G401 (cell line): ENCODE results near the gene GPC2. TPM values are rescaled to one million over a fixed set of nuclear protein-coding genes. Genes with fewer than 3 reads are reported as not detected.
"Not testable (repeated sequence)": the region's sequence is repeated elsewhere in the genome, so short reads cannot be mapped to it uniquely, and the experiment has no call there.

ENCODE experiments used
- DNase-seq: peaks from one replicate; pipeline ENCODE4 v3.0.0-alpha.2; 2015; ENCODE audit warnings: low spot score
- in situ Hi-C: cut with HindIII; loops from 2 replicates; pipeline ENCODE4 v1.10.0; 2016; ENCODE audit warnings: low sequenced_read_pairs, mixed read lengths
- total RNA-seq: library from RNA; depleted of rRNA; stranded (reverse); fragments of >200 nt; shearing (Covaris generic); gene quantifications from 2 replicates; pipeline ENCODE4 v1.2.3, GENCODE V29; 2014; rRNA removed

GPC2 gene, protein sequence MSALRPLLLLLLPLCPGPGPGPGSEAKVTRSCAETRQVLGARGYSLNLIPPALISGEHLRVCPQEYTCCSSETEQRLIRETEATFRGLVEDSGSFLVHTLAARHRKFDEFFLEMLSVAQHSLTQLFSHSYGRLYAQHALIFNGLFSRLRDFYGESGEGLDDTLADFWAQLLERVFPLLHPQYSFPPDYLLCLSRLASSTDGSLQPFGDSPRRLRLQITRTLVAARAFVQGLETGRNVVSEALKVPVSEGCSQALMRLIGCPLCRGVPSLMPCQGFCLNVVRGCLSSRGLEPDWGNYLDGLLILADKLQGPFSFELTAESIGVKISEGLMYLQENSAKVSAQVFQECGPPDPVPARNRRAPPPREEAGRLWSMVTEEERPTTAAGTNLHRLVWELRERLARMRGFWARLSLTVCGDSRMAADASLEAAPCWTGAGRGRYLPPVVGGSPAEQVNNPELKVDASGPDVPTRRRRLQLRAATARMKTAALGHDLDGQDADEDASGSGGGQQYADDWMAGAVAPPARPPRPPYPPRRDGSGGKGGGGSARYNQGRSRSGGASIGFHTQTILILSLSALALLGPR
- total RNA-seq: 8.8 and 9.0 TPM in 2 replicates

DNA sequence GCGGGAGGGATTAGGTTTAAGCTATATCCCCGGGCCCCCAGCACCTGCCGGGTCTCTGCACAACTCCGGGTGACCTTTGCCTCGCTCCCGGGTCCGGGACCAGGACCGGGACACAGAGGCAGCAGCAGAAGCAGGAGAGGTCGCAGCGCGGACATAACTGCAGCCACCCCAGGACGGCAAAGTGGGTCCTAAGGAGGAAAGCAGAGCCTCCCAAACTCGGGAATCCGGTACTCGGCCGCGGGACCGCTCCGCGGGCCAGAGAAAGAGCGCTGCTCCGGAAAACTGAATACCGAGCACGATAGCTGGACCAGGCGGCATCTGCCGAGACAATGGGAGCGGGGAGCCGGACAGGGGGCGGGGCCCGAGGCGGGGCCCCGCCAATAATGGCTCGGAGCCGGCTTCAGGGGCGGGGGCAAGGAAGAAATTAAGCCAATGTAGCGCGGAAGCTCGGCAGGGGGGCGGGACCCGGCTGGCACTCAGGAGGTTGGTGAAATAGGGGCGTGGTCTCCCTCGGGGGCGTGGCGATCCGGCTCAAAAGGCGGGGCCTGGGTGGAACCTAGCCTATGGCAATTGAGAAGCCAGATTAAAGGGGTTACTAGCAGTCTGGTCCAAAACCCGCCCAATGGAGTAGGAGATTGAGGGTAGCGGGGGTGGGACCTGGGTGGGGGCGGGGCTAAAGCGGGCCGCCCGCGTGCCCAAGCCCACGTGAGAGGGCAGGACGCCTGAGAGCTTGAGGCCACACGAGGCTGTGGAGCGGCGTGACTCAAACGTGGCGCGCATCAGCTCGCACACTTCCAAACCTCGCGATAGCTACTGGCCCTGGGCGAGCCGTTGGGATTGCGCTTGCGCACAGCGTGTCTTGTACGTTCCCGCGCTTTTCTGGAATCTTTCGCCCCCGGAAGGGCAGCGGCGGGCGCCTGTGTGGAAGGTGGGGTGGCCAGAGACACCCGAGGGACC, at the start of gene GPC2, which contains the start of gene STAG3:
GPC2 (minus strand) TSS at position 337 of the 957 bp plus-strand sequence; CDS start at position 155, 182 bp downstream.
STAG3 (plus strand) TSS at position 874 of the 957 bp plus-strand sequence. CDS start 2,639 bp downstream, outside the sequence.
- in situ Hi-C loops: no loop called here
- peak; percentile 81 for DNase-seq

DNA sequence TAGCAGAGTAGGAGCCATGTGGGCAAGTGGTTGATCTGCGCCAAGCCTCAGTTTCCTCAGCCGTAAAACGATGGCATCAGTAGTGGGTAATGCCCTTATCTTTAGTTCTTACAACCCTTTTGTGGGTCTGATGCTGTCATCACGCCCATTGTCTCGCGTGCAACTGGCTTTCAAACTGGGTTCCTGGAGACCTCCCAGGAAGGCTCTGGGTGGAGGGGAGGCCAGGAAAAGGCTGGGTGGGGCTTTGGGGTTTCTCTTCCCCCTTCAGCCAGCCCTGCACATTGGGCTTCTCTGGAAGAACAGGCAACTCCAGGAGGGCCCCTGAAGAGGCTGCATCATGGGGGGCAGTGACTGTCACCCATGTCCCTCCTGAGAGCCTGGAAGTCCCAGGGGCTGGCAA, 47.7 kb upstream of the GPC2 start:
- DNase-seq: not testable (repeated sequence)

DNA sequence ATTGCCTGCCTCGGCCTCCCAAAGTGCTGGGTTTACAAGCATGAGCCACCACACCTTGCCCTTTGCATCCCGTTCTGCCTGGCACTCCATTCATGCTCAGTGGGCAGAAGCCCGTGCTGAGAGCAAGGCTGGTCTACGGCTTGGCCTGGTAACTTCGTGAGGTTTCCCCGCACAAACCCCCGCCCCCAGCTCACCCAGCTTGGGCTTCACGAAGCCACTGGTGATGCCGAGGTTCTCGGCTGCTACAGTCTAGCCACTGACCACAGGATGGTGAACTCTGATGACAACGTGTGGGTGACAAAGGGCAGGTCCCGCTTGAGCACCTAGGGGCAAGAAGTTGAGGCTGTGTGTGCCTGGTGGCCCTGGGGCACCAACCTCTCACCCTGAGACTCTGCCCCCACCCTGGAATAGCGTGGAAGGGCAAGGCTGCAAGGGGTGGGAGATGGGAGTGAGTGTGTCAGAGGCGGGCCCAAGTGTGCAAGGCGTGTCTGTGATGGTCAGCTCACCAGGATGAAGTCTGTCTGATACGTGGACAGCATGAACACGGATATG, 46.3 kb upstream of the GPC2 start:
- DNase-seq, in situ Hi-C loops: not testable (repeated sequence)

More for the DNA sequence above, 47.7 kb upstream of the GPC2 start:
- in situ Hi-C loops: not testable (repeated sequence)

DNA sequence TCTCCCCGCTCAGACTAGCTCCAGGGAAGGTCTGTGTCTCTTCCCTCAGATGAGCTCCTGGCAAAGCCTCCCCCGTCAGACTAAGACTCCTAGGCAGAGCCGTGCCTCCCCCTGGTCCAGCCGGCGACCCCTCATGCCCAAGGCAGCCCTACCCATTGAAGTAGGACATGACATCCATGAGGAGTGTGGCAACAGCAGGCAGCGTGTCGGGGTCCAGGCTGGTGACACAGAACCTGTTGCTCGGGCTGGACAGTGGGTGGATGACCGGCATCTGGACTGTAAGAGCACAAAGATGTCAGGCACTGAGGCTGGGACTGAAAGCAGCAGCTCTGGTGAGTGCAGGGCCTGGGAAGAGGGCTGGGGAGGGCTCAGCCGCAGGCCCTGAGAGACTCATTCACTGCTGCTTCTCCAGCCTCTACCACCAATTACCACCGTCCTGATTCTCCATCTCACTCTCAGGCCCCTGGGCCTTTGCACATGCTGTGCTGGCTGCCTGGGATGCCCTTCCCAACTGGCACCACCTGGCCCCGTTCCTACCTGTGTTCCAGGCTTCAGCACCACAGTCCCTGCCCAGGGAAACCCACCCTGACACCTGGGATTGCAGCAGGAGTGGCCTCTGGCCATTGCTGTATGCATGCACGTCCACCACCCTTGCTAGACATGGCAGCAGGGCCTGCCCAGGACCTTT, 45.4 kb upstream of the GPC2 start:
- in situ Hi-C loops: no loop called here
- no peak for DNase-seq

DNA sequence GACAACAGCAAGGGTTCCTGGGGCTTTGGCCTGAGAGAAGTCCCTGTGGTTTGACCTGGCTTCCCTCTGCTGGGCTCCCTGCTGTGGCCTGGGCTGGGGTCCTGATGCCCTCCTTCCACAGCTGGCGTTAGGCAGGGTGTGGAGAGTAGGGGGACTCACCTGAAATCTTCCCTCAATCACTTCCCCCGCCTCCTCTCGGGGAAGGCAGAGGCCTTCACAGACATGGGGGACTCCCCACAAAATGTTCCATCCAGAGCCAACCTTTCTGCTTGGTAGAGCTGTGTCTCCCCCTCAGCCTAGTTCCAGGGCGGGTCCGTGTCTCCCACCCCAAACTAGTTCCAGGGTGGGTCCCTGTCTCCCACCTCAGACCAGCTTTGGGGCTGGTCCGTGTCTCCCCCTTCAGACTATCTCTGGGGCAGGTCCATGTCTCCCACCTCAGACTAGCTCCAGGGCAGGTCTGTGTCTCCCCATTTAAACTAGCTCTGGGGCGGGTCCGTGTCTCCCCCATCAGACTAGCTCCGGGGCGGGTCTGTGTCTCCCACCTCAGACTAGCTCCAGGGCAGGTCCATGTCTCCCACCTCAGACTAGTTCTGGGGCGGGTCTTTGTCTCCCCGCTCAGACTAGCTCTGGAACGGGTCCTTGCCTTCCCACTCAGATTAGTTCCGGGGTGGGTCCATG, 44.7 kb upstream of the GPC2 start:
- in situ Hi-C loops: no loop called here

DNA sequence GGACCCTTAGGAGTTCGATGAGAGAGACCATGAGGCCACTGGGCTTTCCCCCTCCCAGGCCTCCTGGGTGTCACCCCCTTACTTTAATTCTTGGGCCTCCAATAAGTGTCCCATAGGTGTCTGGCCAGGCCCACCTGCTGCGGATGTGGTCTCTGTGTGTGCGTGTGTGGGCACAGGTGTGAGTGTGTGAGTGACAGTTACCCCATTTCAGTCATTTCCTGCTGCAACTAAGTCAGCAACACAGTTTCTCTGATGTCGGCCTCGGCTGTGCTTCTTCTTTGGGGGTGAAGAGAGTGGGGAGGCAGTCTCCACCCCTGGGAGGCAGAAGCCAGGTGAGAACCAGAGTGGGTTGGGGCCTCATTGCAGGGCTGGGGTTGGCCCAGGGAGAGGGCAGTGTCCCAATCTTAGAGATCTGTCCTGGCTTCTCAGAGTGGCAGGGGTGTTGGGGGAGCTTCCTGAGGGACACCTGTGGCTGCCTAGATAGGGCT, 44.1 kb upstream of the GPC2 start:
- no peak for DNase-seq
- in situ Hi-C loops: no loop called here

More for the DNA sequence above, 44.7 kb upstream of the GPC2 start:
- no peak for DNase-seq

DNA sequence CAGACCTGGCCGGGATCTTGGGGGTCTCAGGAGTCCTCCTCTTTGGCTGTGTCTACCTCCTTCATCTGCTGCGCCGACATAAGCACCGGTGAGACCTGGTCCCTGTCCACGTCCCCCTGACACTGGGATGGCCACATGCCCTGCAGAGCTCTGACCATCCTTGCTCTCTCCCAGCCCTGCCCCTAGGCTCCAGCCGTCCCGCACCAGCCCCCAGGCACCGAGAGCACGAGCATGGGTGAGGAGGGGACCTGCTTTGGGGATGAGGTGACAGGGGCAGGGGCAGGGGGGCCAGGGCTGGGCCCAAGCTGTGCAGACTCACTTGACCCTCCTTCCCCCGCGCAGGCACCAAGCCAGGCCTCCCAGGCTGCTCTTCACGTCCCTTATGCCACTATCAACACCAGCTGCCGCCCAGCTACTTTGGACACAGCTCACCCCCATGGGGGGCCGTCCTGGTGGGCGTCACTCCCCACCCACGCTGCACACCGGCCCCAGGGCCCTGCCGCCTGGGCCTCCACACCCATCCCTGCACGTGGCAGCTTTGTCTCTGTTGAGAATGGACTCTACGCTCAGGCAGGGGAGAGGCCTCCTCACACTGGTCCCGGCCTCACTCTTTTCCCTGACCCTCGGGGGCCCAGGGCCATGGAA, 43.5 kb upstream of the GPC2 start:
- DNase-seq: no peak
- in situ Hi-C loops: no loop called here

DNA sequence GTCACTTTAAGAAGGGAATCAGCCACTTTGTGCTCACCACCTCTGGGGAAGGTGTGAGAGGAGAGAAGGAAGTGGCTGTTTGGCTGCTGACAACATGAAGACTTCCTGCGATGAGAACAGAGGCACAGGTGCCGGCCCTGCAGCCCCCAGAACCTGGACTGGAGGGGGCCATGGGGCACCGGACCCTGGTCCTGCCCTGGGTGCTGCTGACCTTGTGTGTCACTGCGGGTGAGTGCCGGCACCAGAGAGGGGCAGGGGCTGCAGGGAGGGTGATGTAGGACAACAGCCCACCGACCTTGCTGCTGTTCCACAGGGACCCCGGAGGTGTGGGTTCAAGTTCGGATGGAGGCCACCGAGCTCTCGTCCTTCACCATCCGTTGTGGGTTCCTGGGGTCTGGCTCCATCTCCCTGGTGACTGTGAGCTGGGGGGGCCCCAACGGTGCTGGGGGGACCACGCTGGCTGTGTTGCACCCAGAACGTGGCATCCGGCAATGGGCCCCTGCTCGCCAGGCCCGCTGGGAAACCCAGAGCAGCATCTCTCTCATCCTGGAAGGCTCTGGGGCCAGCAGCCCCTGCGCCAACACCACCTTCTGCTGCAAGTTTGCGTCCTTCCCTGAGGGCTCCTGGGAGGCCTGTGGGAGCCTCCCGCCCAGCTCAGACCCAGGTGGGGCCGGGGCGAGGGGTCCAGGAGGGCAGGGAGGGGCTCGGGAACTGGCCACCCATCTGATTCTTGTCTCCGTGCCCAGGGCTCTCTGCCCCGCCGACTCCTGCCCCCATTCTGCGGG, 42.8 kb upstream of the GPC2 start, which contains the start of gene PVRIG:
PVRIG (plus strand) TSS at position 149 of the 785 bp plus-strand sequence; CDS start at position 171, 22 bp downstream.
- DNase-seq, in situ Hi-C loops: not testable (repeated sequence)

DNA sequence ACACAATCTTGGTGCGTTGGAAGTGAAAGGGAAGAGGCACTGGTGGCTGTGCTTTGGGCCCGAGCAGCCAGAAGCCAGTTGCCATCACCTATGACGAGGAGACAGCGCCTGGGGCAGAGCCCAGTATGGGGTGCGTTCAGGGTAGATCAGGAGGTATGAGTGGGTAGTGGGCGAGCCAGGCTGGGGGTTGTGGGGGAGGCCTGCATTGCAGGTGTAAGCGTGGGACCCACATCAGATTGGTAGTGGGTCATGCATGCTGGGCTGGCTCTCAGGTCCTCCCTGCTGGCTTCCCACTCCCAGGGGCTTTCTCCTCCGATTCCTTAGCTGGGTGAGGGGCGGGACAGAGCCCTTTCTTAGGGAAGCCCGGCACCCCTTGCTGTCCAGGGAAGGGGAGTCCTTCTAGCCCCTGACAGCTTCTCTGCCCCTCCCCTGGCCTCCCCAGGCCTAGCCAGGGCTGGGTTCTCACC, 42.1 kb upstream of the GPC2 start:
- DNase-seq: no peak
- in situ Hi-C loops: no loop called here

DNA sequence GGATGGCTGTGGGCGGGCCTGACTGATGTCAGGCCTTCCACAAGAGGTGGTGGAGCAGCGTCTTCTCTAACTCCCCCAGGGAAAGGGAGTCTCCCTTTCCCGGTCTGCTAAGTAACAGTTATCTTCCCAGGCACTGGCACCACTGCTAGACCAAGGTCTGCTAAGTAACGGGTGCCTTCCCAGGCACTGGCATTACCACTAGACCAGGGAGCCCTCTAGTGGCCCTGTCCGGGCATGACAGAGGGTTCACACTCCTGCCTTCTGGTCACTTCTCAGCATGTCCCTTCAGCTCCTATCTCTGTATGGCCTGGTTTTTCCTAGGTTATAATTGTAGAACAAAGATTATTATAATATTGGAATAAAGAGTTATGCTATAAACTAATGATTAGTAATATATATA, 40.8 kb upstream of the GPC2 start:
- DNase-seq: peak; percentile 74
- in situ Hi-C loops: not testable (repeated sequence)

DNA sequence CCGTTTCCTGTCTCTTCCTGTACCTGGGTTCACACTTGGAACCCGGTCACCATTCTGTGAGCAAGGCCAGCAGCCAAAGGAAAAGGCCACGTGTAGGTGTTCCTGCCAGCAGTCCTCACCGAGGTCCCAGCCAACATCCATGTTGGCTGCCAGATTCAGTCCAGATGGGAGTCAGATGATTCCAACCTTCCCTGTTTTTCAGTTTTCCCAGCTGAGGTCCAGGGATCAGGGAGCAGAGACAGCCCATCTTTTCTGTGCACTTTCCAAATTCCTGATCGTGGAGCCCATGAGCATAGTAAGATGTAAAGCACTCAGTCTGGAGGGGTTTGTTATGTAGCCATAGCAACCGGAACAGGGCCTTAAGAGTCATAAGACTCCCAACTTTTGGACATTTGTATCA, 38.7 kb upstream of the GPC2 start:
- DNase-seq: peak; percentile 95
- in situ Hi-C loops: no loop called here

DNA sequence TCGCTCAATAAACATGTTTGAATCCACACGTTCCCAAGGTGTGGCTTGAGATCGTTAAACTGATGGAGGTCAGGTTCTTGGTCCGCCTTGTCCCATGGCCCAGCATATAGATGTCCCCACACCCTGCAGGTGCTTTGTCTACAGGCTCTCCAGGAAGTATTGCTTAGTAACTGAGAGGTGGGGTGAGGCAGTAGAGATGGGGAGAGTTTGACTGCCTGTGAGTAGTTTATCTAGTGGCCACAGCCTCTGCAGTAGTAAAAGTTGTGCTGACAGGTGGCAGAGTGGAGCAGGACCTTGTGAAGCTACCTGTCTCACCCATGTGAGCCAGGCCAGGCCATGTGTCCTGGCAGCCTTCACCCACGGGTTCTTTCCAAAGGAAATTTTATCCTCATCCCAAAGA, 37.2 kb upstream of the GPC2 start:
- in situ Hi-C loops, DNase-seq: not testable (repeated sequence)

DNA sequence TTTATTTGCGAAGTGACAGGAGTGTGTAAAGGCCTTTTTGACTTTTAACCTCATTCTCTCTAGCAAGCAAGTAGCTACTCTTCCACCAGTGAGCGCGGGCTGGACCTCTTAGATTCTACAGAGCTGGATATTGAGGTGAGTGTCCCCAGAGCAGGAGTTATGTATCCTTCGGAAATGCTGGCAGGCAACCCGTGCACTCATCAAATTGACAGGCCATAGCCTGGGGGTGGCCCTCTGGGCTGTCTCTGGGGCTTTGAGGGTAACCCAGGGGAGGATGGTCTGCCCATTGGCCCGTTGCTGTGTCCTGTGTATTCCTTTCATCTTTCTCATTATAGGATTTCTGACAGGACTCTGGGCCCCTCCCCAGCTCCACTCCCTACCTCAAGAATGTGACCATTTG, 36.5 kb upstream of the GPC2 start:
- no peak for DNase-seq
- in situ Hi-C loops: no loop called here

DNA sequence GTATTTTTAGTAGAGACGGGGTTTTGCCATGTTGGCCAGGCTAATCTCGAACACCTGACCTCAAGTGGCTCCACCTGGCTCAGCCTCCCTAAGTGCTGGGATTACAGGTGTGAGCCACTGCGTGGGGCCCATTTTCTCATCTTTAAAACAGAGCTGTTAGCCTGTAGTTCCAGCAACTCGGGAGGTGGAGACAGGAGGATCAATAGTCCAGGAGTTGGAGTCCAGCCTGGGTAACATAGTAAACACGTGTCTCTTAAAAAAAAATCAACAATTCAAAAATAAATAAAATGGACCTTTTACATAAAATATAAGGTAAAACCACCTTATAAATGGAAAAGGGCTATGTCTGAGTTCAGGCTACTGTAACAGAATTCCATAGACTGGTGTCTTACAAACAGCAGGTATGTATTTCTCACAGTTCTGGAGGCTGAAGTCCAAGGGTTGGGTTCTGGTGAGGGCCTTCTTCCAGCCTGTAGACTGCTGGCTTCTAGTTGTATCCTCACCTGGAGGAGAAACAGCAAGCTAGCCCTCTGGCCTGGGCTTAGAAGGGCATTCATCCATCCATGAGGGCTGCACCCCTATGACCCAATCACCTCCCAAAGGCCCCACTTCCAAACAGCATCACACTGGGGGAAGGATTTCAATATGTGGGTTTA, 35.6 kb upstream of the GPC2 start:
- no peak for DNase-seq
- in situ Hi-C loops: no loop called here

DNA sequence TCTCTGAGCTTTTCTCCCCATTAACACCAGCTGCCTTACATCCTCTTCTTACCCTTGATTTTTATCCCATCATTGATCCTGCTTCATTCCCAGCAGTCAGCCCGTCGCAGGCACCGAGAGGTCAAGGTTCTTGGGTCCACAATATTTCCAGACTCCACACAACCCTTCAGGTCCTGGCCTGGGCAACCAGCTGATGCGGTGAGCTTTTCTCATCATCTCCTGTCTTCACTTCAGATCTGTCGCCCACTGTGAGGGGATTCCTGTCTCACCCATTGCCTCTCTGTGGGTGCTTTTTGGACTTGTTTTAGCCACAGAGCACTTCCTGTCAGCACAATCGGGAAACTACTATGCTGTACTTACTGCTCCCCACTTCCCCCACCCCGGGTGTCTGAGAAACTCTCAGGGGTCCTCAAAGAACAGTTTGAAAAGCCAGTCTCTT, 34.2 kb upstream of the GPC2 start:
- no peak for DNase-seq
- in situ Hi-C loops: no loop called here

DNA sequence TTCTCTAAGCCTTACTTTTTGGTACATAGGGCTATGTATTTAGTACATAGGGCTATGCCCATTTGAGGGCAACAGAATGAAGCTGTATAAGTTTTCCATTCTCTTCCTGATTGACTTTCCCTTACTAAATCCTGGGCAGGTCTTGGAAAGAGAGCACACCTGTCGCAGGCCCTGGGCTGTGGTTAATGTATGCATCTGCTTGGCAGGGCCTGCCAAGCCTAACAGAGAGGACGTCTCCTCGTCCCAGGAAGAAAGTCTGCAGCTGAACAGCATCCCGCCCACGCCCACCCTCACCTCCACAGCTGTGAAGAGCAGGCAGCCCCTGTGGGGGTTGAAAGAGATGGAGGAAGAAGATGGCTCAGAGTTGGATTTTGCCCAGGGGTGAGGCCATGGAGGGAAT, 33.6 kb upstream of the GPC2 start:
- DNase-seq: no peak
- in situ Hi-C loops: no loop called here
